ENCODE measurements around the gene RUNX2. TPM values are rescaled to one million over a fixed set of nuclear protein-coding genes. Genes with fewer than 3 reads are reported as not detected.

The RUNX2 gene
- total RNA-seq, 4 donors from 2014 or later = 0.26 to 6.2 (median 2.1) TPM

DNA sequence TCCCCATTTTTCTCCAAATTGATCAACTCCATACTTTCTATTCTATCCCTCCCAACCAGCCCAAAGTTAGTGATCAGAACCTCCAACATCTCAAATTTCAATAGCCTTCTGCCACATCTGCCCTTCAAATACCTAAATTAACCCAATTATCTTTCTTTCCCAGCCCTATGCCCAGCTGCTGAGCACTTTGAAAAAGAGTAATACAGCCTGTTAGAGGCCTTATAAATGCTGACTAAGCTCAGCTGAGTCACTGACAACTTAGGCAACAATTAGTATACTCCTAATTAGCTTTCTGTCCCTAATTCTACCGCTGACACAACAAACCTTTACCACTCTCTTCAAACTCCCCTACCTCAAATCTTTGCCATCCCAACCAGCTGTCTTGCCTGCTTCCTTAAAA, 23.5 kb downstream of the RUNX2 start:
- intact Hi-C loops (cut with DNase I; ENCODE audit: low total_unique reads) = no loop called here
- no peak for DNase-seq
- Histone ChIP-seq H3K27ac (no peak overlapping the region), H3K4me3 (no peak overlapping the region), H3K36me3 (no peaks in the 10 kb centered on the region), H3K4me1 (no peaks in the 10 kb centered on the region), H3K9me3 (no peaks in the 10 kb centered on the region), H3K27me3 (no peaks in the 10 kb centered on the region)
- TF ChIP-seq POLR2A (IDR thresholded peaks at IDR 0.05) = no peak
- TF ChIP-seq, protein P1, sequence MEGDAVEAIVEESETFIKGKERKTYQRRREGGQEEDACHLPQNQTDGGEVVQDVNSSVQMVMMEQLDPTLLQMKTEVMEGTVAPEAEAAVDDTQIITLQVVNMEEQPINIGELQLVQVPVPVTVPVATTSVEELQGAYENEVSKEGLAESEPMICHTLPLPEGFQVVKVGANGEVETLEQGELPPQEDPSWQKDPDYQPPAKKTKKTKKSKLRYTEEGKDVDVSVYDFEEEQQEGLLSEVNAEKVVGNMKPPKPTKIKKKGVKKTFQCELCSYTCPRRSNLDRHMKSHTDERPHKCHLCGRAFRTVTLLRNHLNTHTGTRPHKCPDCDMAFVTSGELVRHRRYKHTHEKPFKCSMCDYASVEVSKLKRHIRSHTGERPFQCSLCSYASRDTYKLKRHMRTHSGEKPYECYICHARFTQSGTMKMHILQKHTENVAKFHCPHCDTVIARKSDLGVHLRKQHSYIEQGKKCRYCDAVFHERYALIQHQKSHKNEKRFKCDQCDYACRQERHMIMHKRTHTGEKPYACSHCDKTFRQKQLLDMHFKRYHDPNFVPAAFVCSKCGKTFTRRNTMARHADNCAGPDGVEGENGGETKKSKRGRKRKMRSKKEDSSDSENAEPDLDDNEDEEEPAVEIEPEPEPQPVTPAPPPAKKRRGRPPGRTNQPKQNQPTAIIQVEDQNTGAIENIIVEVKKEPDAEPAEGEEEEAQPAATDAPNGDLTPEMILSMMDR (IDR thresholded peaks at IDR 0.05) = no peak

DNA sequence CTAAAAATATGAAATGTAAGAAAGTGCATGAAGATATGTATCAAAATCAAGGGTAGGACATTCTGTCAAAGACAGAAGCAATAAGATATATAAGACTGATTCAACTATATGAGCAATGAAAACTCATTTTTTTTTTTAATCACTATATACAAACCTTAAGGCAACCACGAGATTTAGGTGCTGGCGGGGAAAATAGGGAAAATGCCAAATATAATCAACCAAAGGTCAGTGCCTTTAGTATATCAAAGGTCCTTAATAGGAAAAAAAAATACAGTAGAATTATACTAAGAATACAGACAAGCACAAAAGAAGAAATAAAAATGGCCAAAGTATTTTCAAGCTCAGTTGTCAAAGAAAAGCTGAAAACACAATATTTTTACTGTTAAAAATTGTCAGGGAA, 25.5 kb downstream of the RUNX2 start:
- H3K27me3 ChIP-seq = no peaks in the 10 kb centered on the region
- H3K36me3 ChIP-seq = no peaks in the 10 kb centered on the region
- H3K9me3 ChIP-seq = no peaks in the 10 kb centered on the region
- TF ChIP-seq, protein P1 (IDR thresholded peaks at IDR 0.05) = no peak
- TF ChIP-seq POLR2A (IDR thresholded peaks at IDR 0.05) = no peak
- no peak overlapping the region for H3K4me3 ChIP-seq
- intact Hi-C loops (cut with DNase I; ENCODE audit: low total_unique reads) = no loop called here
- H3K4me1 ChIP-seq = no peaks in the 10 kb centered on the region
- DNase-seq = no peak
- no peak overlapping the region for H3K27ac ChIP-seq

- TF ChIP-seq, protein P1 (IDR thresholded peaks at IDR 0.05) = no peak
- TF ChIP-seq POLR2A (IDR thresholded peaks at IDR 0.05) = no peak
- H3K27ac ChIP-seq = no peak overlapping the region
Observed at GRCh38 chr6:45364466-45364865, 36.3 kb downstream of the RUNX2 start.

GRCh38 chr6:45365036-45365435, 36.9 kb downstream of the RUNX2 start:
- no peaks in the 10 kb centered on the region for H3K4me1 ChIP-seq
- no peak for TF ChIP-seq POLR2A (IDR thresholded peaks at IDR 0.05)
- H3K36me3 ChIP-seq = no peaks in the 10 kb centered on the region

More at GRCh38 chr6:45364466-45364865, 36.3 kb downstream of the RUNX2 start:
- Histone ChIP-seq H3K4me3 (no peak overlapping the region), H3K36me3 (no peaks in the 10 kb centered on the region), H3K27me3 (no peaks in the 10 kb centered on the region), H3K4me1 (no peaks in the 10 kb centered on the region), H3K9me3 (no peaks in the 10 kb centered on the region)
- intact Hi-C loops (cut with DNase I; ENCODE audit: low total_unique reads) = no loop called here
- DNase-seq = no peak

DNA sequence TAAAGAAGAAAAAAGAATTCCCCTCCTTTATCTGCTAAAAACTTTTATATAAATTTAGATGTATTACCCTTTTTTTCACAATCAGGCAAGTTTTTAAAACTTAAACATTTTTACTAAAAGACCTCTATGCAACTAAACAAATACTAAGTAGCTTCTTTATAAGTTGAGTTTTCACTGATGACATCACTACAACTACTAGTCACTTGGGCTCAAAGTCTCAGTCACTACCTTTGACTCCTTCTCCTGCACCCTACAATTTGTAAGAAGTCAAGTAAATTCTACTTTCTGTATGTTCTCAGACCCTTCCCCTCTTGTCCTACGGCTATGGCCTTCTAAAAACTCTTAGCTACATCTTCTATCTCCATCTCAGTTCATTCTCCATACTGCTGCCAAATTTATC, 38.4 kb downstream of the RUNX2 start:
- H3K36me3 ChIP-seq = no peaks in the 10 kb centered on the region
- no peak for DNase-seq
- no peak for TF ChIP-seq POLR2A (IDR thresholded peaks at IDR 0.05)
- TF ChIP-seq, protein P1 (IDR thresholded peaks at IDR 0.05) = no peak

More at GRCh38 chr6:45365036-45365435, 36.9 kb downstream of the RUNX2 start:
- Histone ChIP-seq H3K27me3 (no peaks in the 10 kb centered on the region), H3K27ac (no peak overlapping the region), H3K4me3 (no peak overlapping the region), H3K9me3 (no peaks in the 10 kb centered on the region)
- DNase-seq = no peak
- intact Hi-C loops (cut with DNase I; ENCODE audit: low total_unique reads) = no loop called here

DNA sequence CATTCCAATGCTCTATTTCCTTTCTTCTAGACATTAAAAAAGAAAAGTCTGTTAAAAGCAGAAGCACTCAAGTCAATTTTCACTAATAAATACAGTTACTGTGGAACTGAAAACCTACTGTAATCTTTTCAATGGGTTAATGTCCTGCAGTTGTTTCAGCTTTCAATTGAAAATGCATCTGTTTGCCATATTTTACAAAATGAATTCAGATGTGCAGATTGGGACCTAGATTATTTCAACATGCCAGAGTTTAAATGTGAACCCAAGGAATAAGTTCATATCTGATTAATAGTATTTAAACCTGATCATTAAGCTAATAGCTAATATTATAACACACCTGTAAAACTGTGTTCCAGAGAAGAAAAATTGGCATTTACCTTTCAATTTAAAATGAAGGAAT, 39.9 kb downstream of the RUNX2 start:
- TF ChIP-seq, protein P1 (IDR thresholded peaks at IDR 0.05) = no peak
- TF ChIP-seq POLR2A (IDR thresholded peaks at IDR 0.05) = no peak
- no peaks in the 10 kb centered on the region for H3K9me3 ChIP-seq

More for the DNA sequence above, 38.4 kb downstream of the RUNX2 start:
- no peak overlapping the region for H3K27ac ChIP-seq
- intact Hi-C loops (cut with DNase I; ENCODE audit: low total_unique reads) = no loop called here
- H3K9me3 ChIP-seq = no peaks in the 10 kb centered on the region
- H3K4me1 ChIP-seq = no peaks in the 10 kb centered on the region
- H3K27me3 ChIP-seq = no peaks in the 10 kb centered on the region
- no peak overlapping the region for H3K4me3 ChIP-seq

More for the DNA sequence above, 39.9 kb downstream of the RUNX2 start:
- DNase-seq = no peak
- Histone ChIP-seq H3K27ac (no peak overlapping the region), H3K36me3 (no peaks in the 10 kb centered on the region), H3K4me1 (no peaks in the 10 kb centered on the region), H3K4me3 (no peak overlapping the region), H3K27me3 (no peaks in the 10 kb centered on the region)
- intact Hi-C loops (cut with DNase I; ENCODE audit: low total_unique reads) = no loop called here

All from uterus (tissue), 4 donors.